NCI-H1694 treated with DMSO at 0.1 percent for 48 hours (cell line): ENCODE data around the gene FTSJ1.
A peak's percentile ranks its signal among the peaks of the same experiment; 100 is the strongest.
"Not testable (repeated sequence)": the region's sequence is repeated elsewhere in the genome, so short reads cannot be mapped to it uniquely, and the experiment has no call there.

ENCODE experiments used
- DNase-seq: peaks from one replicate; lab custom pipeline; 2025; lab: John Stamatoyannopoulos, UW

Gene FTSJ1

GRCh38 chrX:48475774-48476577 is at the start of gene FTSJ1:
Gene FTSJ1, plus strand, starts transcription at chrX:48476199. Its CDS starts 1,849 bp downstream, at chrX:48478048.
- DNase-seq = peak; percentile 75

- not testable (repeated sequence) for DNase-seq
Observed at GRCh38 chrX:48427027-48427716, 48.8 kb upstream of the FTSJ1 start.

- not testable (repeated sequence) for DNase-seq
Observed at GRCh38 chrX:48429606-48430005, 46.4 kb upstream of the FTSJ1 start.

- DNase-seq = not testable (repeated sequence)
Observed at GRCh38 chrX:48430166-48430565, 45.8 kb upstream of the FTSJ1 start.

- not testable (repeated sequence) for DNase-seq
Observed at GRCh38 chrX:48433713-48434112, 42.3 kb upstream of the FTSJ1 start.

- DNase-seq = not testable (repeated sequence)
Observed at GRCh38 chrX:48447201-48447600, 28.8 kb upstream of the FTSJ1 start.

GRCh38 chrX:48450076-48450475 is 25.9 kb upstream of the FTSJ1 start:
- no peak for DNase-seq

GRCh38 chrX:48451708-48452107 is 24.3 kb upstream of the FTSJ1 start:
- DNase-seq = no peak

GRCh38 chrX:48456628-48457331 is 19.2 kb upstream of the FTSJ1 start:
- no peak for DNase-seq

- DNase-seq = no peak
Observed at GRCh38 chrX:48458711-48459110, 17.3 kb upstream of the FTSJ1 start.

GRCh38 chrX:48459483-48459882 is 16.5 kb upstream of the FTSJ1 start:
- no peak for DNase-seq

- no peak for DNase-seq
Observed at GRCh38 chrX:48460031-48460430, 16.0 kb upstream of the FTSJ1 start.

- DNase-seq = no peak
Observed at GRCh38 chrX:48460606-48461005, 15.4 kb upstream of the FTSJ1 start.

- DNase-seq = no peak
Observed at GRCh38 chrX:48461830-48462229, 14.2 kb upstream of the FTSJ1 start.

- DNase-seq = no peak
Observed at GRCh38 chrX:48465336-48465933, 10.6 kb upstream of the FTSJ1 start.

GRCh38 chrX:48466696-48467095 is 9.3 kb upstream of the FTSJ1 start:
- DNase-seq = no peak

GRCh38 chrX:48467281-48467761 is 8.7 kb upstream of the FTSJ1 start:
- DNase-seq = no peak

GRCh38 chrX:48468247-48468671 is 7.7 kb upstream of the FTSJ1 start:
- no peak for DNase-seq

- peak; percentile 15 for DNase-seq
Observed at GRCh38 chrX:48468693-48469691, 7.0 kb upstream of the FTSJ1 start.

- no peak for DNase-seq
Observed at GRCh38 chrX:48470110-48470832, 5.7 kb upstream of the FTSJ1 start, which contains the start of gene SLC38A5. Gene SLC38A5, minus strand, starts transcription at chrX:48470260. Its CDS starts 2,336 bp downstream, at chrX:48467924.
